ENCODE measurements around the gene LARGE1.
"Not testable (repeated sequence)": the region's sequence is repeated elsewhere in the genome, so short reads cannot be mapped to it uniquely, and the experiment has no call there.

LARGE1 gene

GRCh38 chr22:33470456-33470855 lies 449.8 kb downstream of the LARGE1 start:
- no peak overlapping the region for H3K27ac ChIP-seq (ENCODE audit: low read depth, low read length)
- H3K36me3 ChIP-seq (ENCODE audit: insufficient read depth, low read length) = no peaks in the 10 kb centered on the region
- H3K4me1 ChIP-seq (ENCODE audit: insufficient read depth, low read length) = no peaks in the 10 kb centered on the region; the same call in 1 of the 2 replicates
- no peaks in the 10 kb centered on the region for H3K9me3 ChIP-seq (ENCODE audit: insufficient read depth, low read depth, low read length)
- 91% methylated on average over 6 of the region's 6 CpGs for WGBS
- no peak overlapping the region for H3K9ac ChIP-seq (ENCODE audit: low read depth, low read length)
- H3K27me3 ChIP-seq (ENCODE audit: insufficient read depth, low read length) = no peaks in the 10 kb centered on the region
- H3K4me3 ChIP-seq (ENCODE audit: low read length) = no peak overlapping the region

- WGBS = 92% methylated on average over 5 of the region's 5 CpGs
- Histone ChIP-seq H3K27me3 (ENCODE audit: insufficient read depth, low read length) (no peaks in the 10 kb centered on the region), H3K9ac (ENCODE audit: low read depth, low read length) (no peak overlapping the region), H3K27ac (ENCODE audit: low read depth, low read length) (no peak overlapping the region), H3K4me1 (ENCODE audit: insufficient read depth, low read length) (no peaks in the 10 kb centered on the region; the same call in 1 of the 2 replicates), H3K36me3 (ENCODE audit: insufficient read depth, low read length) (no peaks in the 10 kb centered on the region), H3K9me3 (ENCODE audit: insufficient read depth, low read depth, low read length) (no peaks in the 10 kb centered on the region), H3K4me3 (ENCODE audit: low read length) (no peak overlapping the region)
These were observed 452.6 kb downstream of the LARGE1 start for GRCh38 chr22:33467620-33468095.

DNA sequence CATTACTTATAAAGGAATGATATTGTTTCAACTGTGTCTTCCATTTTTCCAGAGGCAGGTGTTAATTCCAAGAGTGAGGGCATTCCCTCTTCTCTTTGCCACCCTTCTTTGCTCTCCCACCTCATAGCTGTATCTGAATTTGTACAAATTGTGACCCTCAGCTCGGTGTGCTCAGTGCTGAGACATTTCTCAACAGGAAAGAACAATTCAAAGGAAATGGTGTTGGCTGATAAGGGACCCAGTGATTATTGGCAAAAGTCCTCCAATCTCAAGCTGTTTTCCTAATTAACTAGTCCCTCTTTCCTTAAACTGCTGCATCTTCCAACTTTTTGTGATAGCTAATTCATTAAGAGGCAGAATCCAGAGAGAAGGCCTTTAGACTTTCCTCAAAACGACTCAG lies 453.2 kb downstream of the LARGE1 start:
- 98% methylated on average over 2 of the region's 2 CpGs for WGBS
- Histone ChIP-seq H3K9me3 (ENCODE audit: insufficient read depth, low read depth, low read length) (peaks cover 2% of the 10 kb centered on the region; the same call in 1 of the 2 replicates), H3K4me1 (ENCODE audit: insufficient read depth, low read length) (no peaks in the 10 kb centered on the region), H3K36me3 (ENCODE audit: insufficient read depth, low read length) (no peaks in the 10 kb centered on the region), H3K27me3 (ENCODE audit: insufficient read depth, low read length) (no peaks in the 10 kb centered on the region), H3K9ac (ENCODE audit: low read depth, low read length) (no peak overlapping the region), H3K27ac (ENCODE audit: low read depth, low read length) (no peak overlapping the region), H3K4me3 (ENCODE audit: low read length) (no peak overlapping the region)

DNA sequence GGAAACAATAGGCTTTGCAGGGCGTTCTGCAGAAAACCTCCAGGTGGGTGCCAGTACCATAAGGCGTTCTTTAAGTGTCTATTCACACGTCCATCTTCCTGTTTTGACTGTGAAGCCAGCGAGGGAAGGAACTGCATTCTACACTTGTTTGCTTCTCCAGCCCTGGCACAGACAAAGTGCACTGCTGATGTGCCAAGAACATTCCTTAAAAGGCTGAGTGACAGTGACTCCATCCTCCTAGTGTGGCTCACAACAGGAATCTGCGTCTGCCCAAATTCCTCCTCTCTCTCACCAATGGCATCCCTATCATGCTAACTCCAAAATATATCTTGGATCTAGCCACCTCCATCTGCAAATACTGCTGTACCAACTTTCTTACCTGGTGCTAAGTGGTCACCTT lies 454.7 kb downstream of the LARGE1 start:
- Histone ChIP-seq H3K27me3 (ENCODE audit: insufficient read depth, low read length) (no peaks in the 10 kb centered on the region), H3K36me3 (ENCODE audit: insufficient read depth, low read length) (no peaks in the 10 kb centered on the region), H3K9me3 (ENCODE audit: insufficient read depth, low read depth, low read length) (peaks cover 8% of the 10 kb centered on the region; the same call in 1 of the 2 replicates), H3K4me1 (ENCODE audit: insufficient read depth, low read length) (no peaks in the 10 kb centered on the region), H3K27ac (ENCODE audit: low read depth, low read length) (no peak overlapping the region), H3K4me3 (ENCODE audit: low read length) (no peak overlapping the region), H3K9ac (ENCODE audit: low read depth, low read length) (no peak overlapping the region)
- 90% methylated on average over 5 of the region's 5 CpGs for WGBS

- H3K4me3 ChIP-seq (ENCODE audit: low read length) = no peak overlapping the region
- no peak overlapping the region for H3K27ac ChIP-seq (ENCODE audit: low read depth, low read length)
- no peaks in the 10 kb centered on the region for H3K36me3 ChIP-seq (ENCODE audit: insufficient read depth, low read length)
- no peak overlapping the region for H3K9ac ChIP-seq (ENCODE audit: low read depth, low read length)
- no peaks in the 10 kb centered on the region for H3K4me1 ChIP-seq (ENCODE audit: insufficient read depth, low read length)
- peaks cover 8% of the 10 kb centered on the region; the same call in 1 of the 2 replicates for H3K9me3 ChIP-seq (ENCODE audit: insufficient read depth, low read depth, low read length)
- WGBS = 92% methylated on average over 2 of the region's 2 CpGs
- no peaks in the 10 kb centered on the region for H3K27me3 ChIP-seq (ENCODE audit: insufficient read depth, low read length)
These were observed 455.6 kb downstream of the LARGE1 start for GRCh38 chr22:33464698-33465097.

GRCh38 chr22:33461698-33462434 lies 458.4 kb downstream of the LARGE1 start:
- peaks cover 8% of the 10 kb centered on the region; the same call in 1 of the 2 replicates for H3K9me3 ChIP-seq (ENCODE audit: insufficient read depth, low read depth, low read length)
- H3K36me3 ChIP-seq (ENCODE audit: insufficient read depth, low read length) = no peaks in the 10 kb centered on the region
- 90% methylated on average over 1 of the region's 2 CpGs for WGBS
- no peak overlapping the region for H3K4me3 ChIP-seq (ENCODE audit: low read length)
- no peaks in the 10 kb centered on the region for H3K4me1 ChIP-seq (ENCODE audit: insufficient read depth, low read length)
- H3K27me3 ChIP-seq (ENCODE audit: insufficient read depth, low read length) = no peaks in the 10 kb centered on the region
- H3K9ac ChIP-seq (ENCODE audit: low read depth, low read length) = no peak overlapping the region
- H3K27ac ChIP-seq (ENCODE audit: low read depth, low read length) = no peak overlapping the region

- not testable (repeated sequence) for H3K9ac ChIP-seq (ENCODE audit: low read depth, low read length); H3K27me3 ChIP-seq (ENCODE audit: insufficient read depth, low read length); H3K4me3 ChIP-seq (ENCODE audit: low read length); H3K9me3 ChIP-seq (ENCODE audit: insufficient read depth, low read depth, low read length); H3K27ac ChIP-seq (ENCODE audit: low read depth, low read length); H3K4me1 ChIP-seq (ENCODE audit: insufficient read depth, low read length); H3K36me3 ChIP-seq (ENCODE audit: insufficient read depth, low read length)
- whole genome bisulfite sequencing = no CpG with 5 or more reads among the region's 1 CpG
These were observed 459.0 kb downstream of the LARGE1 start for GRCh38 chr22:33461245-33461644.

GRCh38 chr22:33459137-33459536 lies 461.1 kb downstream of the LARGE1 start:
- Histone ChIP-seq H3K36me3 (ENCODE audit: insufficient read depth, low read length) (no peaks in the 10 kb centered on the region), H3K9ac (ENCODE audit: low read depth, low read length) (no peak overlapping the region), H3K4me1 (ENCODE audit: insufficient read depth, low read length) (no peaks in the 10 kb centered on the region), H3K27me3 (ENCODE audit: insufficient read depth, low read length) (no peaks in the 10 kb centered on the region), H3K4me3 (ENCODE audit: low read length) (no peak overlapping the region), H3K27ac (ENCODE audit: low read depth, low read length) (no peak overlapping the region), H3K9me3 (ENCODE audit: insufficient read depth, low read depth, low read length) (peaks cover 8% of the 10 kb centered on the region; the same call in 1 of the 2 replicates)
- WGBS = 92% methylated on average over 6 of the region's 6 CpGs

- H3K9me3 ChIP-seq (ENCODE audit: insufficient read depth, low read depth, low read length) = no peaks in the 10 kb centered on the region
- no peak overlapping the region for H3K27ac ChIP-seq (ENCODE audit: low read depth, low read length)
- H3K4me3 ChIP-seq (ENCODE audit: low read length) = no peak overlapping the region
- H3K36me3 ChIP-seq (ENCODE audit: insufficient read depth, low read length) = no peaks in the 10 kb centered on the region
- H3K9ac ChIP-seq (ENCODE audit: low read depth, low read length) = no peak overlapping the region
- WGBS = 98% methylated on average over 1 of the region's 1 CpG
- H3K27me3 ChIP-seq (ENCODE audit: insufficient read depth, low read length) = no peaks in the 10 kb centered on the region
- no peaks in the 10 kb centered on the region for H3K4me1 ChIP-seq (ENCODE audit: insufficient read depth, low read length)
These were observed 463.8 kb downstream of the LARGE1 start for GRCh38 chr22:33456511-33456910.

- WGBS = 94% methylated on average over 1 of the region's 1 CpG
These were observed 465.2 kb downstream of the LARGE1 start for GRCh38 chr22:33455036-33455435.

DNA sequence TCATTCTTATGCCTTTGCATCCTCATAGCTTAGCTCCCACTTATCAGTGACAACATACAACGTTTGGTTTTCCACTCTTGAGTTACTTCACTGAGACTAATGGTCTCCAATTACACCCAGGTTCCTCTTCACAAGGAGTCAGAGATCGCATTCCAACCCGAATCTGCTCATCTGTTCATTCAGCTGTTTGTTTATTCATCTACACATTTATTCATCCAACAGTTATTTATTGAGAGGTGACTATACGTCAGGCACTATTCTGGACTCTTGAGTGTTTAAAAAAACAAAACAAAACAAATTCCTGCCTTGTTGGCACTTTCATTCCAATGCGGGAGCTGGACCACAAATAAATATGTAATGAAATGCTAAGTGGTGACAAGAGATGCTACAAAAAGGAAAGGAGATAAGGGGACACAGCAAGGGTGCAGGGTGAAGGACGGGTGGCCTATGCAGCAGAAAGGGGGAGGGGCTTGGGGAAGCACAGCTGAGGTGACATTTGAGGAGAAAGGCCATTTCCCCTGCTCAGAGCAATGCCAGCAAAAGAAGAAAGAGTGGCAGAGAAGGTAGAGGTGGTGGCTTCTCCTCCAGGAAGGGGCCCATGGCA lies 468.3 kb downstream of the LARGE1 start:
- Histone ChIP-seq H3K36me3 (ENCODE audit: insufficient read depth, low read length) (no peaks in the 10 kb centered on the region), H3K27me3 (ENCODE audit: insufficient read depth, low read length) (no peaks in the 10 kb centered on the region), H3K4me3 (ENCODE audit: low read length) (no peak overlapping the region), H3K4me1 (ENCODE audit: insufficient read depth, low read length) (no peaks in the 10 kb centered on the region), H3K27ac (ENCODE audit: low read depth, low read length) (no peak overlapping the region), H3K9ac (ENCODE audit: low read depth, low read length) (no peak overlapping the region), H3K9me3 (ENCODE audit: insufficient read depth, low read depth, low read length) (no peaks in the 10 kb centered on the region)
- 85% methylated on average over 6 of the region's 6 CpGs for WGBS

More at GRCh38 chr22:33455036-33455435, 465.2 kb downstream of the LARGE1 start:
- Histone ChIP-seq H3K4me1 (ENCODE audit: insufficient read depth, low read length) (no peaks in the 10 kb centered on the region), H3K27ac (ENCODE audit: low read depth, low read length) (no peak overlapping the region), H3K36me3 (ENCODE audit: insufficient read depth, low read length) (no peaks in the 10 kb centered on the region), H3K9ac (ENCODE audit: low read depth, low read length) (no peak overlapping the region), H3K9me3 (ENCODE audit: insufficient read depth, low read depth, low read length) (no peaks in the 10 kb centered on the region), H3K4me3 (ENCODE audit: low read length) (no peak overlapping the region), H3K27me3 (ENCODE audit: insufficient read depth, low read length) (no peaks in the 10 kb centered on the region)
